GM12892 (cell line): Measurements from ENCODE around the gene CACNA1B.

Experiments
- POLR2A ChIP-seq: IDR thresholded peaks from 2 replicates; pipeline ENCODE4 v1.6.1; 2011; ENCODE audit warnings: low read depth, low read length, control low read depth
- POLR2AphosphoS5 ChIP-seq: IDR thresholded peaks from 2 replicates; pipeline ENCODE4 v1.6.1; 2011; ENCODE audit warnings: low read depth, low read length, control low read depth
- TAF1 ChIP-seq: IDR thresholded peaks from 2 replicates; pipeline ENCODE4 v1.6.1; 2011; ENCODE audit warnings: low read depth, mild to moderate bottlenecking, control low read depth, low read length, borderline replicate concordance

DNA sequence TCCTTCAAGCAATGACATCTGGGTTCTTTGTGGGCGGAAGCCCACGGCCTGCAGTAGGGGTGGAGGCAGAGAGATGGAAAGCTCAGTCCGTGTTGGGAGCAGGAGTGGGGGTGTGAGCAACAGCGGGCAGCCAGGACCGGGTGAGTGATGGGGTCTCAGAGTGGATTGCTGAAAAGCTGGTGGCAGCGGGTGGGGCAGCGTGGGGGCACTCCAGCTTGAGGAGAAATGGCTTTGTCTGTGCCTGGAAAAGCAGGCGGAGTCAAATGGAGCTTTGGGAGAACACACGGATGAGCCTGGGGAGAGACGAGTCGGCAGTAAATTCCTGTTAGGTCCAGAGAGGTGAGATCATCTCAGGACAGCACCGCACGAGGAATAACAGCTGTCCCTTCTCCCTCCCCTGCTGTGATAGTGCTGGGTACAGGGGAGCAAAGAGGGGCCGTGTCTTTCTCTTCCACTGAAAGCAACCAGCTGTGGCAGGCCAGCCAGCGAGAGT lies 42.1 kb downstream of the CACNA1B start:
- TF ChIP-seq POLR2A, result no peak
- no peak for TF ChIP-seq POLR2AphosphoS5
- no peak for TF ChIP-seq TAF1
